HS-5 (cell line): Measurements from ENCODE around the gene SETD6.

Experiments
- DNase-seq: peaks from one replicate; pipeline ENCODE4 v3.0.0-alpha.2; 2012; ENCODE audit warnings: low read depth

SETD6 gene

DNA sequence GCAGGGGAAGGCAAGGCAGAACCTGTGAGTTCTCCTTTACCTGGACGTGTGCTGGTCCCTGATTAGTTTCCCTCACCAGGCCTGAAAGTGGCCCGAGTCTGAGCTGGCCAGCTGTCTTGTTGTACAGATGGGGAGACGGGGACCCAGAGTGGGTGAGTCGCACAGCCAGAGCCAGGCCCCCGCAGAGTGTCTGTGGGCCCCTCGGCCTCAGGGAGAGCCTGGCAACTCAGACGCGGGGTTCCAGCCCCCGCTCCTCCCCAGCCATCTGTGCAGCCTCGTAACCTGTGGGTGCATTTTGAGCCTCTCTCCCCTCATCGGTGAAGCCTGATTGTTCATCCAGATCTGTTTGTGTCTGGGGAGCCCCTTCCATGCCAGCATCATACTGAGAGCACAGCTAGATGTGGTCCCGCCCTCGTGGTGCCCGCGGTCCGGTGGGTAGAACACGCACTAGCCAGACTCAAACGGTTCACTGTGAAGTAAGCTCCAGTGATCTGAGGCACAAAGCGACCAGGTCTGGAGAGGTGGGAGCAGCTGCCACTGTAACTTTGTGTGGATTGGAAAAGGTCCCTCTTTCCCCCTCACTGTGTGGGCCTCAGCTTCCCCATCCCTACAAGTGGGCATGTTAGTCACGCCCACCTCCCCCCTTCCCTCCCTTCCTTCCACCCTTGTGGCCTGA lies 21.4 kb upstream of the SETD6 start:
- DNase-seq: no peak

DNA sequence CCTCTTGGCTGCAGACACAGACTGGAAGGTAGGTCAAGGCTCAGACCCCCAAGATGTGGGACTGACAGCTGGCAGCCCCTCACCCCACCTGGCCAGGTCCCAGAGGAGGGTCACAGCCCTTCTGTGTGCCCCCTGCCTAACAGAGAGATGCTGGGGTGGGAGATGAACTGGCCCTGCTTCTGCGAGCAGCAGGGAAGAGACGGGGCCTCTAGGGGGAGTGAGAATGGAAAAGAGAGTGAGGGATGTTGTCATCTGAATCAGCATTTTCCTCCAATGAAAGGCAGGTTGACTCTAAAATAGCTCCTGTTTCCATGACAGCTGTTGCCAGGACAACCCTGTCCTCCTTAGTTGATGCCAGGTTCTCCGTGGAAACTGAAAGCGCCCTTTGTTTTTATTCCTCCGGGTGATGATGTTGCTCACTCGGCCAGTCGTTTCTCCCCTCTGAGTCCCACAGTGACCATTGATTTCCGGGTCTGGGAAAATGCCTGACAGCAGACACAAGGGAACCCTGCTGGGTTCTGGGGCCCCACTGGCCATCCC lies 20.3 kb upstream of the SETD6 start:
- DNase-seq: peak; percentile 61

DNA sequence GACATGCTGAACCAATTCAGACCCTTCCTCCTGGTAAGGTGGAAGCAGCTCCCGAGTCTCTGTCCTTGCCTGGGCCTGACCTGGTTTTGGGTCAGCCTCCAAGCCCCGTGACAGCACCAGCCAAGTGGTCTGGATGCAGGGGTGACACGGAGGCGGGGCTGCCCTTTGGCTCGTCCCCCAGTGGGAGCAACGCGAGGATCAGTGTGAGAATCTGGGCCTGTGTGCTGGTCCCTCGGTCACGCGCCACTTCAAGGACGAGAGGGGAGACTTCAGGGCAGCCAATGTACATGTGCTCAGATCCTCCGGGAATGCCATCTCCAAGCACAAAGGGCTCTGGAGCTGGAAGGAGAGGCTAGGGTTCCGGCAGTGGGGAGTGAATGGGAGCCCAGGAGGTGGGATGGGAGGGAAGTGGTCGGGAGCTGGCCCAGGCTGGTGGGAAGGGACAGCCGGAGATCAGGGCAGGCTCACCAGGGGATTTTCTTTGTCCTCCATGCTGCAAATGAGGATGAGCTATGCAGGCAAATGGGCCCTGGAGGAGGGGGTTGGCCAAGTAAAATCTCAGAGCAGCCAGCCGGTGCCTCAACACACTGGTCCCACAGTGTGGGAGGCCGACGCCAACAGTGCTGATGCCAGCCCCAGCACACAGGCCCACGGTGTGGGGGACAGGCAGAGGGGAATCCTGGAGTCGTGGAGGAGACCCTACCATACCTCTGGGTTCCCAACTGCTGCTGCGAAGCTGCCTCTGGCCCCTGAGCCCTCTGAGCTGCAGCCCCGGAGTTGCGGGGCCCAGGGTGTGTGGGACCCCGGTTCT lies 19.6 kb upstream of the SETD6 start:
- no peak for DNase-seq

GRCh38 chr16:58497468-58497867 lies 17.8 kb upstream of the SETD6 start:
- no peak for DNase-seq

- DNase-seq: no peak
These were observed 17.4 kb upstream of the SETD6 start for GRCh38 chr16:58497935-58498334.

GRCh38 chr16:58498341-58499091 lies 16.8 kb upstream of the SETD6 start:
- DNase-seq: no peak

GRCh38 chr16:58499092-58499511 lies 16.2 kb upstream of the SETD6 start:
- DNase-seq: no peak

GRCh38 chr16:58499615-58500351 lies 15.5 kb upstream of the SETD6 start, which contains the start of gene NDRG4:
TSS of gene NDRG4 (plus strand) at chr16:58500143. CDS start at chr16:58500249, 106 bp downstream.
- peak; percentile 47 for DNase-seq

GRCh38 chr16:58500430-58501241 lies 14.7 kb upstream of the SETD6 start:
- no peak for DNase-seq

- no peak for DNase-seq
These were observed 13.8 kb upstream of the SETD6 start for GRCh38 chr16:58501242-58502131.

GRCh38 chr16:58502217-58502921 lies 12.9 kb upstream of the SETD6 start:
- DNase-seq: no peak

DNA sequence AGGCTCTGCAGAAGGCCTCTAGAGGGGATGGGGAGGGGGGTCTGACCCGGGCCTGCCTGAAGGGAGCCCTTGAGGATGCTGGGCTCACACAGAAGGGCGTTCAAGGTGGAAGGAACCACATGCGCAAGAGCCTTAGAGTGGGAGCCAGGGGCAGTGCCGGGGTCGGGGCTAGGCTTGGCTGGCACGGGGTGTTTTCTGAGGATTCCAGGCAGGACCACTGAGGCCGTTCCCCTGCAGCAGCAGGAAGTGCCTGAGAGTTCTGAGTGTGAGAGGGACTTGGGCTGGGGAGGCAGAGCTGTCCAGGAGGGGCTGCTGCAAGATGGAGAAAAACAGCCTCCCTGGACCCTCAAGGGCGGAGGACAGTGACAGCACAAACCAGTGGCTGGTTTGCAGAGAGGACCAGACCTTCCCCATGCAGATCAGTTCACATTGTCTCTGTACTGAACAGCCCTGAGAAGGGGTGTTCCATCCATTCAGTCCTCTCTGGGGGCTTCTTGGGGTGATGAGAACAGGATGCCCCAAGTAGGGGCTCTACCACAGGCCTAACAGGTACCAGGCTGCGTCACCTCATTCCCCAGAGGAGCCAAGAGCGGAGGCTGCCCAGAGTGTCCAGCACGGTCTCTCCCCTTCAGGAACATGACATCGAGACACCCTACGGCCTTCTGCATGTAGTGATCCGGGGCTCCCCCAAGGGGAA lies 12.0 kb upstream of the SETD6 start:
- DNase-seq: no peak

GRCh38 chr16:58503863-58504688 lies 11.2 kb upstream of the SETD6 start:
- DNase-seq: no peak

DNA sequence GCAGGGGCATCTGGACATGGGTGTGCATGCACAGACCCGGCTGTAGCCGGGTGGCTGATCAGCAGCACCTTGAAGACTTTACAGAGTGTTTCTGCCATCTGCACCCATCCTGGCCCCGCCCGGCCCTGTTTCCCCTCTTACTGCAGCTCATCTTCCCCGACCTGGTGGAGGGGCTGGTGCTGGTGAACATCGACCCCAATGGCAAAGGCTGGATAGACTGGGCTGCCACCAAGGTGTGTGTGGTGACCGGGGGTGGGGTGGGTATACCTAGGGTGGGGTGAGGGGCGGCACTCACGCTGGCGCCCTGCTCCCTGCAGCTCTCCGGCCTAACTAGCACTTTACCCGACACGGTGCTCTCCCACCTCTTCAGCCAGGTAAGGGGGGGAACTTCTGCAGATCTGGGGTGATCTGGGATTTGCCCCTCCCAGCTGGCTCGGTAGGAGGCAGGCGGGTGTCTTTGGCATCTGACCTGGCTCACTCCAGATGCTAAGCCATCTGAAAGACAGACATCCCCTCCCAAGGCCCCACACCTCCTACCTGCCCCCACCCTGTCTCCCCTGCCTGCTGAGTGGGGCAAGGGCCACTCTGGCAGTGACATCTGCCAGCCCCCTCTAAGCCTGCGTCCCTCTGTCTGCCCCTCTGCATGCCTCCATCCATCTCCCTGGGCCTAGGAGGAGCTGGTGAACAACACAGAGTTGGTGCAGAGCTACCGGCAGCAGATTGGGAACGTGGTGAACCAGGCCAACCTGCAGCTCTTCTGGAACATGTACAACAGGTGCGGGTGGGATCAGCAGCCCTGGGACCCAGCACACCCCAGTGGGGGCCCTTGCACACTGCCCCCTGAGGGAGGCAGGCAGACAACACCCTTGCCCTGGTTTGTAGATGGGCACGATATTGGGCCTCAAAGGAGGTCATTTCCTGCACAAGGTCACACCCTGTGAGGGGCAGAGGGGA lies 8.8 kb upstream of the SETD6 start:
- DNase-seq: no peak

DNA sequence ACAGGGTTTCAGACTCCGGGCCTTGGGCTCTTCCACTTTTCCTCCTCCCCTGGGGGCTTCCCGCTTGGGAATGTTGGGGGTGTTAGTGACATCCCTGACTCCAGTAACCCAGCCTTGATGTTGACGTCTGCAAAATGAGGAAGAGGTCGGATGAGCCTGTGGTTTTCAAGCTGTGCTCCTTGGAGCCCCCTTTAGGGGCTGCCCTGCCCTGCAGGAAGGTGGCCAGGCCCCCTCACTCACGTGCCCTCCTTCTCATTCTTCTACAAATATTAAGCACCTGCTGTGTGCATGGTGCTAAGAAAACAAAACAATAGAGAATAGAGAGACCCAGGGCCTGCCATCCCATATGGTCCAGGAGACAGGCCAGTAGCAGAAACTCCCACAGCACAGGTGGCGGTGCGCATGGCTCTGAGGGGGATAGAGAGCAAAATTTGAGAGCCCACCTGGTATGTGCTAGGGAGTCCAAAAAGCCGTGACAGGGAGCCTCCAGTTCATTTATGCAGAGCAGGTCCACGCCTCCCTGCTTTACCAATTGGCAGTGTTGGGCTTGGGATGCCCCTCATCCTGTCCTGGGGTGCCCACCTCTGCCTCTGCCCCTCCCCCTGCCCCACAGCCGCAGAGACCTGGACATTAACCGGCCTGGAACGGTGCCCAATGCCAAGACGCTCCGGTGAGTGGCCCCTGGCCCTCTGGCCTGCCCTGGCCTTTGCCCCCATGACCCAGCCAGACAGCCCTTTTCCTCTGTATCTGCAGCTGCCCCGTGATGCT lies 7.9 kb upstream of the SETD6 start:
- no peak for DNase-seq
